Tibial artery (tissue), 4 donors: Measurements from ENCODE around the gene ZNF106.

Source experiments
- DNase-seq, 2 donors: peaks; one replicate each; pipeline ENCODE4 v3.0.0-alpha.2; 2019
- H3K27ac ChIP-seq, 2 donors: fragments of 200-600 bp; sonication (generic) in 1 of 2; 1 replicate in 1 of 2; 2 replicates in 1 of 2; pipeline ENCODE4 v1.5.1; 2018 to 2019; ENCODE audit warnings: mild to moderate bottlenecking in 1 of 2
- H3K27me3 ChIP-seq, 2 donors: fragments of 200-600 bp; sonication (generic) in 1 of 2; one replicate each; pipeline versions ENCODE4 v1.5.1 to v1.6.0; 2016 to 2019
- H3K36me3 ChIP-seq, 3 donors: fragments of 200-600 bp; sonication (generic) in 2 of 3; one replicate each; pipeline ENCODE4 v1.5.1; 2016 to 2019; ENCODE audit warnings: mild to moderate bottlenecking in 2 of 3
- H3K4me1 ChIP-seq, 4 donors: fragments of 200-600 bp; sonication (generic) in 2 of 4; 1 replicate in 3 of 4; 2 replicates in 1 of 4; pipeline ENCODE4 v1.5.1; 2016 to 2019
- H3K4me3 ChIP-seq, 2 donors: fragments of 200-600 bp; sonication (generic) in 1 of 2; 1 replicate in 1 of 2; 2 replicates in 1 of 2; pipeline ENCODE4 v1.5.1; 2018 to 2019; ENCODE audit warnings: mild to moderate bottlenecking in 2 of 2
- H3K9me3 ChIP-seq, 3 donors: fragments of 200-600 bp; sonication (generic) in 1 of 3; one replicate each; pipeline ENCODE4 v1.5.1; 2016 to 2019
- CTCF ChIP-seq, 2 experiments: fragments of 200-600 bp in 1 of 2; fragments of 450-650 bp in 1 of 2; IDR thresholded peaks; one replicate each; pipeline ENCODE4 v1.5.1; 2017 to 2019; ENCODE audit warnings: antibody characterized with exemption in 2 of 2, mild to moderate bottlenecking in 1 of 2, moderate library complexity in 1 of 2
- intact Hi-C: fragments of 100-400 bp; cut with DNase I; formaldehyde crosslinking; loops from one replicate; pipeline ENCODE4 v1.15.0; 2023; ENCODE audit warnings: low total_unique reads

Gene ZNF106

GRCh38 chr15:42474827-42475226 lies 16.1 kb downstream of the ZNF106 start:
- intact Hi-C loops = no loop called here
- H3K4me3 ChIP-seq = no peak overlapping the region
- H3K36me3 ChIP-seq = no peaks in the 10 kb centered on the region
- no peaks in the 10 kb centered on the region for H3K9me3 ChIP-seq
- peaks cover 0 to 18% (median 0%) of the 10 kb centered on the region in 4 donors for H3K4me1 ChIP-seq
- no peaks in the 10 kb centered on the region for H3K27me3 ChIP-seq
- DNase-seq = no peak
- no peak for TF ChIP-seq CTCF (IDR thresholded peaks at IDR 0.05)
- peak overlapping the region in 1 of 2 donors; percentile 47 for H3K27ac ChIP-seq

- Histone ChIP-seq H3K9me3 (no peaks in the 10 kb centered on the region), H3K27ac (peak overlapping the region; percentile 43 to 63), H3K4me3 (no peak overlapping the region), H3K36me3 (peaks cover 0 to 10% (median 0%) of the 10 kb centered on the region in 3 donors), H3K4me1 (peaks cover 0 to 31% (median 5%) of the 10 kb centered on the region in 4 donors), H3K27me3 (no peaks in the 10 kb centered on the region)
- no peak for DNase-seq
- intact Hi-C loops = no loop called here
- no peak for TF ChIP-seq CTCF (IDR thresholded peaks at IDR 0.05)
Observed at GRCh38 chr15:42471002-42471401, 19.9 kb downstream of the ZNF106 start.

GRCh38 chr15:42465520-42466259 lies 25.3 kb downstream of the ZNF106 start:
- no peaks in the 10 kb centered on the region for H3K27me3 ChIP-seq
- H3K9me3 ChIP-seq = no peaks in the 10 kb centered on the region
- peaks cover 0 to 28% (median 16%) of the 10 kb centered on the region in 3 donors for H3K36me3 ChIP-seq
- H3K27ac ChIP-seq = no peak overlapping the region
- intact Hi-C loops = no loop called here
- TF ChIP-seq CTCF (IDR thresholded peaks at IDR 0.05) = no peak
- DNase-seq = no peak
- H3K4me1 ChIP-seq = peaks cover 0 to 22% (median 5%) of the 10 kb centered on the region in 4 donors
- H3K4me3 ChIP-seq = no peak overlapping the region

GRCh38 chr15:42461261-42461660 lies 29.7 kb downstream of the ZNF106 start:
- H3K4me3 ChIP-seq = no peak overlapping the region
- peak overlapping the region in 1 of 2 donors; percentile 43 for H3K27ac ChIP-seq
- H3K4me1 ChIP-seq = peaks cover 0 to 45% (median 11%) of the 10 kb centered on the region in 4 donors
- intact Hi-C loops = no loop called here
- no peaks in the 10 kb centered on the region for H3K9me3 ChIP-seq
- no peaks in the 10 kb centered on the region for H3K27me3 ChIP-seq
- H3K36me3 ChIP-seq = peaks cover 0 to 18% (median 16%) of the 10 kb centered on the region in 3 donors
- no peak for TF ChIP-seq CTCF (IDR thresholded peaks at IDR 0.05)
- no peak for DNase-seq

- intact Hi-C loops = no loop called here
- Histone ChIP-seq H3K4me3 (peak overlapping the region; percentile 33 to 44), H3K9me3 (no peaks in the 10 kb centered on the region), H3K4me1 (peaks cover 0 to 79% (median 18%) of the 10 kb centered on the region in 4 donors), H3K27ac (peak overlapping the region; percentile 80 to 88), H3K36me3 (no peaks in the 10 kb centered on the region), H3K27me3 (no peaks in the 10 kb centered on the region)
- no peak for TF ChIP-seq CTCF (IDR thresholded peaks at IDR 0.05)
- peak; percentile 84 to 92 for DNase-seq
Observed at GRCh38 chr15:42457445-42458442, 33.2 kb downstream of the ZNF106 start.
